Measurements from ENCODE around the gene MASTL. TPM values are rescaled to one million over a fixed set of nuclear protein-coding genes. Genes with fewer than 3 reads are reported as not detected.

Gene MASTL
- total RNA-seq, 1 donor from 2014 or later, result 10.9 TPM

GRCh38 chr10:27225011-27225590 lies 69.9 kb downstream of the MASTL start:
- DNase-seq (ENCODE audit: extremely low read depth, low read depth, low spot score), result no peak

- no peak for DNase-seq (ENCODE audit: extremely low read depth, low read depth, low spot score)
Measured at GRCh38 chr10:27225642-27226257, 70.6 kb downstream of the MASTL start.

- no peak for DNase-seq (ENCODE audit: extremely low read depth, low read depth, low spot score)
Measured at GRCh38 chr10:27230022-27230421, 74.9 kb downstream of the MASTL start.

- DNase-seq (ENCODE audit: extremely low read depth, low read depth, low spot score), result no peak
Measured at GRCh38 chr10:27235706-27236105, 80.6 kb downstream of the MASTL start.

Other genes with a start within 250 kb of the MASTL start
- gene ANKRD26, start 54.9 kb upstream of the MASTL start, total RNA-seq, result 3.3 and 6.2 TPM in 2 replicates
- 80.9 and 102 TPM in 2 replicates for gene YME1L1, start 968 bp upstream of the MASTL start, total RNA-seq
- 12.1 and 17.5 TPM in 2 replicates for gene ACBD5, start 85.4 kb downstream of the MASTL start, total RNA-seq